ENCODE data around the gene GALNT14. TPM values are rescaled to one million over a fixed set of nuclear protein-coding genes. Genes with fewer than 3 reads are reported as not detected.

The GALNT14 gene
- 0.26 and 0.31 TPM in 2 replicates for total RNA-seq

GRCh38 chr2:31138037-31138962 is at the start of gene GALNT14:
Gene GALNT14 (minus strand): TSS chr2:31138440. CDS start chr2:31138086, 354 bp downstream.

Other genes with a start within 250 kb of the GALNT14 start
- gene CAPN14, start 79.1 kb upstream of the GALNT14 start, total RNA-seq = 0.12 and 0.26 TPM in 2 replicates
- 68.3 and 108 TPM in 2 replicates for gene EHD3, start 95.7 kb upstream of the GALNT14 start, total RNA-seq